Thyroid gland (tissue), 4 donors: ENCODE measurements around the gene CKAP5. TPM values are rescaled to one million over a fixed set of nuclear protein-coding genes. Genes with fewer than 3 reads are reported as not detected.

Experiments used
- microRNA-seq: library from miRNA; unstranded; fragments of <30 nt; microRNA quantifications from one replicate; pipeline ENCODE4, GENCODE V29; 2016
- small RNA-seq: library from RNA; depleted of rRNA; stranded (forward); fragments of <200 nt; gene quantifications from one replicate; pipeline ENCODE3, GENCODE V24; 2016
- total RNA-seq, 4 donors: library from RNA; depleted of rRNA; stranded (reverse); fragments of >200 nt; gene quantifications; one replicate each; pipeline ENCODE4 v1.2.3, GENCODE V29; 2016

The CKAP5 gene
- total RNA-seq, 4 donors from 2014 or later, result 25.3 to 30.1 (median 26.8) TPM

Small RNA genes within 50 kb of the gene (microRNA-seq; reads per million reads assigned to microRNA genes)
- not detected for gene MIR5582

Small RNA genes within 50 kb of the gene (small RNA-seq; reads per million reads assigned to genes)
- gene MIR5582, result not detected
- gene RF00573, result not detected
- gene SNORD67, result 20.4 reads per million, percentile 94 among the genes with 10 or more reads in this experiment

Other genes with a start within 250 kb of the CKAP5 start
- gene HARBI1, start 229.1 kb downstream of the CKAP5 start, total RNA-seq, result 1 to 10 TPM; 1.3 to 6.2 (median 3.5) TPM
- 100 to 1,000 TPM in 3 of 4 donors, 10 to 100 TPM in 1; 85.7 to 148 (median 113) TPM for gene ATG13, start 228.7 kb downstream of the CKAP5 start, total RNA-seq
- gene ARHGAP1, start 145.7 kb downstream of the CKAP5 start, total RNA-seq, result 10 to 100 TPM; 30.8 to 57.9 (median 47.7) TPM
- 10 to 100 TPM in 3 of 4 donors, 1 to 10 TPM in 1; 9.8 to 17.8 (median 12.5) TPM for gene ZNF408, start 145.2 kb downstream of the CKAP5 start, total RNA-seq
- gene F2, start 127.1 kb downstream of the CKAP5 start, total RNA-seq, result not detected
- 10 to 100 TPM in 1 of 4 donors, 1 to 10 TPM in 3; 2.8 to 10.3 (median 7.4) TPM for gene LRP4, start 72.3 kb upstream of the CKAP5 start, total RNA-seq
- 10 to 100 TPM; 29.4 to 65.8 (median 45.7) TPM for gene CSTPP1, start 90.5 kb upstream of the CKAP5 start, total RNA-seq